Epithelial cell of esophagus (primary cell): Measurements from ENCODE around the gene BRD3.
"Not testable (repeated sequence)": the region's sequence is repeated elsewhere in the genome, so short reads cannot be mapped to it uniquely, and the experiment has no call there.

Source experiments
- DNase-seq: peaks from one replicate; pipeline ENCODE4 v3.0.0; 2010; ENCODE audit warnings: low read depth
- H3K4me3 ChIP-seq: 2 replicates; pipeline ENCODE4 v1.5.1; 2011; ENCODE audit warnings: mild to moderate bottlenecking, low read length, control low read depth
- TF ChIP-seq, protein P1 (sequence below): IDR thresholded peaks from 2 replicates; pipeline ENCODE4 v1.5.1; 2011; ENCODE audit warnings: low read depth, mild to moderate bottlenecking, low read length, control low read depth, inconsistent platforms; ENCODE audit not compliant: insufficient read depth; ENCODE audit errors: missing control alignments

The BRD3 gene

DNA sequence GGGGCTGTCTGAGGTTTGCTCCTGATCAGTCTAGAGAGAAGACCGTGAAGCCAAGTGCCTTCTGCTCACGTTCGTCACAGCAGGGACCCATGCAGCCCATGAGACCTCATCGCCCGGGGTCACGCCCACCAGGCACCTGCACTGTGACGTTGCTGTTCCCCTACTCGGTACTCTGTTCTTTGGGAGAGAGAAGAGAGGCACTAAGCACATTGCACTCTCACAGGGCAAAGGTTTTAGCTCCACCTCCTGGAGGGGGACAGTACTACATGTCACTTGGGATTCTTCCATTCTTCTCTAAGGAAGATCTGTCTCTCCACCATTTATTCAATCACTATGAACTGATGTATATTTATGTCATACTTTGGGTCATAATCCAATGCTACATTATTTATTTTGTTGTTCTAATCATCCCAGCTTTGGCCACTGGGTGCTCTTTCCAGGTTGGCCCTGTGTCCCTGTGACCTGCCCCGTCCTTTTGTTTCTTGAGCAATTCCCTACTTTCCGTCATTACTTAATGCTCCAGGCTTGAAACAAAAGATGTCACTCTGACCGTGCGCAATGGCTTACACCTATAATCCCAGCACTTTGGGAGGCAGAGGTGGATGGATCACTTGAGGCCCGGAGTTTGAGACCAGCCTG lies 31.4 kb upstream of the BRD3 start:
- TF ChIP-seq, protein P1, sequence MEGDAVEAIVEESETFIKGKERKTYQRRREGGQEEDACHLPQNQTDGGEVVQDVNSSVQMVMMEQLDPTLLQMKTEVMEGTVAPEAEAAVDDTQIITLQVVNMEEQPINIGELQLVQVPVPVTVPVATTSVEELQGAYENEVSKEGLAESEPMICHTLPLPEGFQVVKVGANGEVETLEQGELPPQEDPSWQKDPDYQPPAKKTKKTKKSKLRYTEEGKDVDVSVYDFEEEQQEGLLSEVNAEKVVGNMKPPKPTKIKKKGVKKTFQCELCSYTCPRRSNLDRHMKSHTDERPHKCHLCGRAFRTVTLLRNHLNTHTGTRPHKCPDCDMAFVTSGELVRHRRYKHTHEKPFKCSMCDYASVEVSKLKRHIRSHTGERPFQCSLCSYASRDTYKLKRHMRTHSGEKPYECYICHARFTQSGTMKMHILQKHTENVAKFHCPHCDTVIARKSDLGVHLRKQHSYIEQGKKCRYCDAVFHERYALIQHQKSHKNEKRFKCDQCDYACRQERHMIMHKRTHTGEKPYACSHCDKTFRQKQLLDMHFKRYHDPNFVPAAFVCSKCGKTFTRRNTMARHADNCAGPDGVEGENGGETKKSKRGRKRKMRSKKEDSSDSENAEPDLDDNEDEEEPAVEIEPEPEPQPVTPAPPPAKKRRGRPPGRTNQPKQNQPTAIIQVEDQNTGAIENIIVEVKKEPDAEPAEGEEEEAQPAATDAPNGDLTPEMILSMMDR, result peak; percentile 88
- H3K4me3 ChIP-seq, result no peak overlapping the region
- peak; percentile 65 for DNase-seq

GRCh38 chr9:134089972-134090371 lies 22.1 kb upstream of the BRD3 start:
- TF ChIP-seq, protein P1, result no peak
- no peak overlapping the region for H3K4me3 ChIP-seq
- DNase-seq, result no peak

- DNase-seq, result no peak
- TF ChIP-seq, protein P1, result no peak
These were observed 20.4 kb upstream of the BRD3 start for GRCh38 chr9:134088063-134088725.

DNA sequence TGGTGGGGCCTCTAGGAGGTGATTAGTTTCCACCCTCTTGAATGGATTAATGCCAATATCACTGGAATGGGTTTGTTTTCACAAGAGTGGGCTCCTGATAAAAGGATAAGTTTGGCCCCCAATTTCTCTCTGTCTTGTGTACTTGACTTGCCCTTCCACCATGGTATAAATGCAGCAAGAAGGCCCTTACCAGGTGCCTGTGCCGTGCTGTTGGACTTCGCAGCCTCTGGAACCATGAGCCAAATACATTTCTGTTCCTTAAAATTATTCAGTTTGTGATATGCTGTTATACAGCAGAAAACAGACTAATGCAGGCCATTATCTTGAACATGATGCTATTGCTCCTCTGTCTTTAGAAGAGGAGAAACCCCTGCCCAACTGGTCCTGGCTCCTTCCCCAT lies 17.8 kb upstream of the BRD3 start:
- DNase-seq, result no peak
- TF ChIP-seq, protein P1, result no peak
- H3K4me3 ChIP-seq, result no peak overlapping the region

More at GRCh38 chr9:134088063-134088725, 20.4 kb upstream of the BRD3 start:
- H3K4me3 ChIP-seq, result no peak overlapping the region

DNA sequence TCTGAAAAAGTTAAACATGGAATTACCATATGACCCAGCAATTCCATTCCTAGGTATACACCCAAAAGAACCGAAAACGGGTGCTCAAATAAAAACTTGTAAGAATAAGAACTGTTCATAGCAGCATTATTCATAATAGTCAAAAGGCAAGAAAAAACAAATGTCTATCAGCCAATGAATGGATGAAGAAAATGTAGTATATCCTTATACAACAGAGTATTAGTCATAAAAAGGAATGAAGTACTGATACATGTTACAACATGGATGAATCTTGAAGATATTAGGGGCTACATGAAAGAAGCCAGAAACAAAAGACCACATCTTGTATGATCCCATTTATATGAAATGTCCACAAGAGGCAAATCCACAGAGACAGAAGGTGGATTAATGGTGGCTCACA lies 15.6 kb upstream of the BRD3 start:
- H3K4me3 ChIP-seq, result no peak overlapping the region
- TF ChIP-seq, protein P1, result no peak
- DNase-seq, result no peak

GRCh38 chr9:134076644-134077043 lies 8.8 kb upstream of the BRD3 start:
- H3K4me3 ChIP-seq, result no peak overlapping the region
- DNase-seq, result no peak
- TF ChIP-seq, protein P1, result no peak

DNA sequence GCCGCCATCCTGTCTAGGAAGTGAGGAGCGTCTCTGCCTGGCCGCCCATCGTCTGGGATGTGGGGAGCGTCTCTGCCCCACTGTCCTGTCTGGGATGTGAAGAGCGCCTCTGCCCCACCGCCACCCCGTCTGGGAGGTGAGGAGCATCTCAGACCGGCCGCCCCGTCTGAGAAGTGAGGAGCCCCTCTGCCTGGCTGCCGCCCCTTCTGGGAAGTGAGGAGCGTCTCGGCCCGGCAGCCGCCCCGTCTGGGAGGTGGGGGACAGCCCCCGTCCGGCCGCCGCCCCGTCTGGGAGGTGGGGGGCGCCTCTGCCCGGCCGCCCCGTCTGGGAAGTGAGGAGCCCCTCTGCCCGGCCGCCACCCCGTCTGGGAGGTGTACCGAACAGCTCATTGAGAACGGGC lies 7.9 kb upstream of the BRD3 start:
- not testable (repeated sequence) for DNase-seq

More for the DNA sequence above, 7.9 kb upstream of the BRD3 start:
- not testable (repeated sequence) for H3K4me3 ChIP-seq
